OCI-LY3 (cell line): ENCODE data around the gene OR10H4.

Experiments used
- H2AFZ ChIP-seq: fragments of 200-600, 300-600 bp; shearing (Covaris generic); 2 replicates; pipeline ENCODE4 v1.6.0; 2014; ENCODE audit warnings: antibody characterized with exemption, low read depth, low read length
- H3K27ac ChIP-seq: fragments of 200-600, 300-600 bp; sonication (generic); 2 replicates; pipeline ENCODE4 v1.5.1; 2014; ENCODE audit warnings: mild to moderate bottlenecking, low read length, moderate library complexity, mixed read lengths
- H3K27me3 ChIP-seq: fragments of 200-600, 300-600 bp; sonication (generic); 2 replicates; pipeline ENCODE4 v1.6.1; 2014; ENCODE audit warnings: low read depth, low read length, mixed read lengths
- H3K36me3 ChIP-seq: fragments of 200-600, 300-600 bp; sonication (generic); replicated peaks from 2 replicates; pipeline ENCODE3; 2014; ENCODE audit warnings: low read depth, low read length, mixed read lengths
- H3K4me1 ChIP-seq: fragments of 300-600, 200-600 bp; sonication (generic); 2 replicates; pipeline ENCODE4 v1.6.1; 2014; ENCODE audit warnings: low read length, mixed read lengths
- H3K4me2 ChIP-seq: fragments of 200-600, 300-600 bp; sonication (generic); 2 replicates; pipeline ENCODE4 v1.6.1; 2014; ENCODE audit warnings: low read length, mixed read lengths
- H3K4me3 ChIP-seq: fragments of 300-600, 200-600 bp; sonication (generic); 2 replicates; pipeline ENCODE4 v1.5.1; 2014; ENCODE audit warnings: antibody characterized with exemption, mild to moderate bottlenecking, low read length, moderate library complexity
- H3K79me2 ChIP-seq: fragments of 300-600, 200-600 bp; shearing (Covaris generic); 2 replicates; pipeline ENCODE4 v1.6.1; 2014; ENCODE audit warnings: mild to moderate bottlenecking, low read length, mixed read lengths
- H3K9ac ChIP-seq: fragments of 300-600, 200-600 bp; shearing (Covaris generic); 2 replicates; pipeline ENCODE4 v1.6.0; 2014; ENCODE audit warnings: mild to moderate bottlenecking, low read length, moderate library complexity
- H3K9me3 ChIP-seq: fragments of 200-600, 300-600 bp; shearing (Covaris generic); 2 replicates; pipeline ENCODE4 v1.6.1; 2014; ENCODE audit warnings: low read length, mixed read lengths; ENCODE audit not compliant: insufficient read depth
- H4K20me1 ChIP-seq: fragments of 200-600, 300-600 bp; sonication (generic); 2 replicates; pipeline ENCODE4 v1.6.1; 2016; ENCODE audit warnings: low read length, mixed read lengths; ENCODE audit not compliant: insufficient read depth
- EZH2phosphoT487 ChIP-seq: fragments of 200-600 bp; shearing (Covaris generic); IDR thresholded peaks from 2 replicates; pipeline ENCODE4 v1.6.1; 2018; ENCODE audit warnings: antibody characterized with exemption, mixed run types, low read depth
- TF ChIP-seq, protein P1 (sequence below): fragments of 200-600, 300-600 bp; sonication (generic); IDR thresholded peaks from 2 replicates; pipeline ENCODE4 v1.5.1; 2014; ENCODE audit warnings: antibody characterized with exemption, low read length, low read depth

Gene OR10H4

DNA sequence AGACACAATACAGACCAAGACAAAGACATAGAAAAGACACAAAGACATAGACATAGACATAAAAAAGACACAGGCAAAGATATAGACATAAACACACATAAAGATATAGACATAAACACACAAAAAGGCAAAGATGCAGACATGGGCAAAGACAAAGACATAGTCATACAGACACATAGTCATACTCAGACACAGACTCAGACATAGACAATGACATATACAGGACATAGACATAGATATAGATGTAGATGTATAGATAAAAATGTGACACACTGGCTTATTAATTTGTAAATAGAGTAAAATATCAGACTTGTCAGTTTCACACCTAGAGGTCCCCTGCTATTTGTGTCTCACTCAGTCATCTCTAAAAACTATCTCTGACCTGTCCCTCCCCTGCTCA, 42.8 kb downstream of the OR10H4 start:
- Histone ChIP-seq H3K79me2 (no peaks in the 10 kb centered on the region), H3K4me1 (no peaks in the 10 kb centered on the region), H4K20me1 (no peaks in the 10 kb centered on the region), H3K4me3 (no peak overlapping the region), H3K4me2 (no peak overlapping the region), H2AFZ (no peak overlapping the region), H3K36me3 (no peaks in the 10 kb centered on the region), H3K9ac (no peak overlapping the region), H3K27me3 (peaks cover 26% of the 10 kb centered on the region), H3K27ac (no peak overlapping the region), H3K9me3 (no peaks in the 10 kb centered on the region)
- TF ChIP-seq, protein P1, sequence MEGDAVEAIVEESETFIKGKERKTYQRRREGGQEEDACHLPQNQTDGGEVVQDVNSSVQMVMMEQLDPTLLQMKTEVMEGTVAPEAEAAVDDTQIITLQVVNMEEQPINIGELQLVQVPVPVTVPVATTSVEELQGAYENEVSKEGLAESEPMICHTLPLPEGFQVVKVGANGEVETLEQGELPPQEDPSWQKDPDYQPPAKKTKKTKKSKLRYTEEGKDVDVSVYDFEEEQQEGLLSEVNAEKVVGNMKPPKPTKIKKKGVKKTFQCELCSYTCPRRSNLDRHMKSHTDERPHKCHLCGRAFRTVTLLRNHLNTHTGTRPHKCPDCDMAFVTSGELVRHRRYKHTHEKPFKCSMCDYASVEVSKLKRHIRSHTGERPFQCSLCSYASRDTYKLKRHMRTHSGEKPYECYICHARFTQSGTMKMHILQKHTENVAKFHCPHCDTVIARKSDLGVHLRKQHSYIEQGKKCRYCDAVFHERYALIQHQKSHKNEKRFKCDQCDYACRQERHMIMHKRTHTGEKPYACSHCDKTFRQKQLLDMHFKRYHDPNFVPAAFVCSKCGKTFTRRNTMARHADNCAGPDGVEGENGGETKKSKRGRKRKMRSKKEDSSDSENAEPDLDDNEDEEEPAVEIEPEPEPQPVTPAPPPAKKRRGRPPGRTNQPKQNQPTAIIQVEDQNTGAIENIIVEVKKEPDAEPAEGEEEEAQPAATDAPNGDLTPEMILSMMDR = no peak
- no peak for TF ChIP-seq EZH2phosphoT487

DNA sequence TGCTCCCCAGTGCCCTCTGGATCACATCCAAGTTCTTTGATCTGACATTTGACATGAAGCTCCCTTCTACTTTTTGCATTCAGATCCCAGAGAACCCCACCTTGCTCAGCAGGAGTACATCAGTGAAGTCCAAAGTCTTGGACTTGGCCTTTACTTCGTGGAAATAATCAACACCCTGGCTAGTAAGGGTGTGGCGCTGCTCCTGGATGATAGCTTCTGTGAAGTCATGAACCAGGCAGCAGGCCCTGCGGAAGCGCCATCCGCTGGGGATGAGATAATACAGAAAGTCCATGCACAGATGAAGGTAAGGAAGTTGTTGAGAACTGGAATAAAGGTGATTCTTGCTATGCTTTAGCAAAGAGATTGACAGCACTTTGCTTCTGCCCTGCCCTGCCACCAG, 43.2 kb downstream of the OR10H4 start:
- no peak overlapping the region for H2AFZ ChIP-seq

DNA sequence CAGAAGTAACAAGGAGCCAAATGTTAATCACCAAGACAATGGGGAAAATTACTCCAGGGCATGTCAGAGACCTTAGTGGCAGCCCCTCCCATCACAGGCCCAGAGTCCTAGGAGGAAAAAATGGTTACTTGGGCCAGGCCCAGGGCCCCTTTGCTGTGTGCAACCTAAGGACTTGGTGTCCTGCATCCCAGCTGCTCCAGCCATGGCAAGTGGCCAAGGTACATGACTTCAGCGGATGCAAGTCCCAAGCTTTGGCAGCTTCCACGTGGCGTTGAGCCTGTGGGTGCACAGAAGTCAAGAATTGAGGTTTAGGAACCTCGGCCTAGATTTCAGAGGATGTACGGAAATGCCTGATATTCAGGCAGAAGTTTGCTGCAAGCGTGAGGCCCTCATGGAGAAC, 46.7 kb downstream of the OR10H4 start:
- Histone ChIP-seq H3K4me2 (no peak overlapping the region), H3K9ac (no peak overlapping the region), H3K9me3 (no peaks in the 10 kb centered on the region), H3K27ac (no peak overlapping the region), H2AFZ (no peak overlapping the region), H3K4me3 (no peak overlapping the region), H3K27me3 (peaks cover 19% of the 10 kb centered on the region), H3K4me1 (peaks cover 10% of the 10 kb centered on the region), H3K36me3 (no peaks in the 10 kb centered on the region), H4K20me1 (no peaks in the 10 kb centered on the region), H3K79me2 (no peaks in the 10 kb centered on the region)
- TF ChIP-seq, protein P1 = no peak
- no peak for TF ChIP-seq EZH2phosphoT487

More for the DNA sequence above, 43.2 kb downstream of the OR10H4 start:
- Histone ChIP-seq H4K20me1 (no peaks in the 10 kb centered on the region), H3K36me3 (no peaks in the 10 kb centered on the region), H3K9ac (no peak overlapping the region), H3K27me3 (peaks cover 25% of the 10 kb centered on the region), H3K4me2 (no peak overlapping the region), H3K4me3 (no peak overlapping the region), H3K9me3 (no peaks in the 10 kb centered on the region), H3K79me2 (no peaks in the 10 kb centered on the region), H3K4me1 (no peaks in the 10 kb centered on the region), H3K27ac (no peak overlapping the region)
- TF ChIP-seq, protein P1 = no peak
- TF ChIP-seq EZH2phosphoT487 = no peak

DNA sequence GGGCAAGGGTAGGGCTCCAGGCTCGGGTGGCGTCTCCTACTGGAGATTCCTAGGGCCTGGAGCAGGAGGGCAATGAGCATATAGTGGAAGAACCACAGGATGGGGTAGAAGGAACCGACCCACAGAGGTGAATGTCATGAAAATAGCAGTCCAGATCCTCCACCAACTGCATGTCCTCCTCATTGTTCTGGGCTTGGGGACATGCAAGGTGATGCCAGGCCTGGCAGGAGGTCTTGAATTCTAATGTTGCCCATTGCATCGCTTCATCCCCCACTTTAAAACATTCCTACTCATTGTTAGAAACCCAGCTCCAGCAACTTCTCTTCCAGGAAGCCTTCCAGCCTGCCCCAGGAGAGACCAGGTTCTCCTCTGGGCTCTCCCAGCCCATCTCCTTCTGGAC, 49.4 kb downstream of the OR10H4 start:
- H3K27ac ChIP-seq = no peak overlapping the region
- peaks cover 13% of the 10 kb centered on the region; the same call in 1 of the 2 replicates for H3K27me3 ChIP-seq
- no peaks in the 10 kb centered on the region for H3K36me3 ChIP-seq
- H3K4me1 ChIP-seq = peaks cover 31% of the 10 kb centered on the region
- H3K4me3 ChIP-seq = no peak overlapping the region
- no peak overlapping the region for H3K9ac ChIP-seq
- H3K9me3 ChIP-seq = no peaks in the 10 kb centered on the region
- no peaks in the 10 kb centered on the region for H4K20me1 ChIP-seq
- H3K4me2 ChIP-seq = no peak overlapping the region
- H2AFZ ChIP-seq = no peak overlapping the region
- no peaks in the 10 kb centered on the region for H3K79me2 ChIP-seq
- TF ChIP-seq, protein P1 = no peak
- no peak for TF ChIP-seq EZH2phosphoT487
